Vagina (tissue), 2 donors: Measurements from ENCODE around the gene CDKL1. TPM values are rescaled to one million over a fixed set of nuclear protein-coding genes. Genes with fewer than 3 reads are reported as not detected.

Experiments used
- DNase-seq, 2 donors: peaks; one replicate each; pipeline ENCODE4 v3.0.0-alpha.2; 2017; ENCODE audit errors: extremely low spot score in 2 of 2
- H3K27ac ChIP-seq: fragments of 200-600 bp; sonication (generic); one replicate; pipeline ENCODE4 v1.5.1; 2019
- H3K27me3 ChIP-seq: fragments of 200-600 bp; sonication (generic); one replicate; pipeline ENCODE4 v1.5.1; 2019
- H3K36me3 ChIP-seq, 2 donors: fragments of 200-600 bp; sonication (generic); one replicate each; pipeline ENCODE4 v1.5.1; 2017 to 2019
- H3K4me1 ChIP-seq: fragments of 200-600 bp; sonication (generic); one replicate; pipeline ENCODE4 v1.5.1; 2019
- H3K4me3 ChIP-seq, 2 donors: fragments of 200-600 bp; sonication (generic); 1 replicate in 1 of 2; 2 replicates in 1 of 2; pipeline ENCODE4 v1.5.1; 2016 to 2019
- H3K9me3 ChIP-seq: fragments of 200-600 bp; sonication (generic); one replicate; pipeline ENCODE4 v1.5.1; 2019
- CTCF ChIP-seq, 3 experiments: fragments of 450-650 bp in 2 of 3; fragments of 200-600 bp in 1 of 3; sonication (generic) in 1 of 3; IDR thresholded peaks; one replicate each; pipeline ENCODE4 v1.5.1; 2017 to 2019; ENCODE audit warnings: antibody characterized with exemption in 3 of 3, mild to moderate bottlenecking in 2 of 3, moderate library complexity in 2 of 3
- POLR2A ChIP-seq, 2 donors: fragments of 450-650 bp; IDR thresholded peaks; one replicate each; pipeline ENCODE4 v1.6.1; 2017; ENCODE audit warnings: antibody characterized with exemption in 2 of 2, mild to moderate bottlenecking in 2 of 2, moderate library complexity in 2 of 2
- POLR2AphosphoS5 ChIP-seq, 2 donors: sonication (generic); formaldehyde crosslinking; IDR thresholded peaks; one replicate each; pipeline ENCODE4 v1.9.0; 2017; ENCODE audit warnings: antibody characterized with exemption in 2 of 2, mild to moderate bottlenecking in 2 of 2, low read depth in 1 of 2; ENCODE audit not compliant: insufficient read depth in 1 of 2
- intact Hi-C: fragments of 100-400 bp; cut with DNase I; formaldehyde crosslinking; loops from one replicate; pipeline ENCODE4 v1.15.1; 2023
- total RNA-seq: library from RNA; depleted of rRNA; stranded (reverse); fragments of >200 nt; gene quantifications from one replicate; pipeline ENCODE4 v1.2.3, GENCODE V29; 2016

CDKL1 gene
- total RNA-seq, 1 donor from 2014 or later: 30.7 TPM

- Histone ChIP-seq H3K27me3 (no peaks in the 10 kb centered on the region), H3K9me3 (no peaks in the 10 kb centered on the region), H3K27ac (no peak overlapping the region), H3K4me3 (no peak overlapping the region), H3K36me3 (no peaks in the 10 kb centered on the region), H3K4me1 (no peaks in the 10 kb centered on the region)
- TF ChIP-seq POLR2AphosphoS5 (IDR thresholded peaks at IDR 0.05; ENCODE audit: insufficient read depth in 1 of 2, low read depth in 1 of 2): no peak
- no peak for TF ChIP-seq CTCF (IDR thresholded peaks at IDR 0.05)
- TF ChIP-seq POLR2A (IDR thresholded peaks at IDR 0.05): no peak
- intact Hi-C loops: loop anchor here (10.0 kb wide), 1 partner anchor 506 kb away; no protein-coding TSS in a partner anchor
- no peak for DNase-seq
Observed at GRCh38 chr14:50381008-50381407, 15.7 kb downstream of the CDKL1 start.

GRCh38 chr14:50380455-50380854 lies 16.2 kb downstream of the CDKL1 start:
- Histone ChIP-seq H3K9me3 (no peaks in the 10 kb centered on the region), H3K36me3 (no peaks in the 10 kb centered on the region), H3K4me3 (no peak overlapping the region), H3K27ac (no peak overlapping the region), H3K27me3 (no peaks in the 10 kb centered on the region), H3K4me1 (no peaks in the 10 kb centered on the region)
- no peak for DNase-seq
- no peak for TF ChIP-seq POLR2AphosphoS5 (IDR thresholded peaks at IDR 0.05; ENCODE audit: insufficient read depth in 1 of 2, low read depth in 1 of 2)
- no peak for TF ChIP-seq POLR2A (IDR thresholded peaks at IDR 0.05)
- TF ChIP-seq CTCF (IDR thresholded peaks at IDR 0.05): no peak
- intact Hi-C loops: loop anchor here (10.0 kb wide), 1 partner anchor 506 kb away; no protein-coding TSS in a partner anchor

- DNase-seq: no peak
- H3K9me3 ChIP-seq: no peaks in the 10 kb centered on the region
- intact Hi-C loops: no loop called here
- H3K4me3 ChIP-seq: no peak overlapping the region
- H3K27me3 ChIP-seq: no peaks in the 10 kb centered on the region
- no peaks in the 10 kb centered on the region for H3K36me3 ChIP-seq
- H3K27ac ChIP-seq: no peak overlapping the region
- TF ChIP-seq POLR2AphosphoS5 (IDR thresholded peaks at IDR 0.05; ENCODE audit: insufficient read depth in 1 of 2, low read depth in 1 of 2): no peak
- no peak for TF ChIP-seq POLR2A (IDR thresholded peaks at IDR 0.05)
- TF ChIP-seq CTCF (IDR thresholded peaks at IDR 0.05): no peak
- H3K4me1 ChIP-seq: no peaks in the 10 kb centered on the region
Observed at GRCh38 chr14:50379563-50379962, 17.1 kb downstream of the CDKL1 start.

GRCh38 chr14:50377550-50378085 lies 19.1 kb downstream of the CDKL1 start:
- intact Hi-C loops: no loop called here
- Histone ChIP-seq H3K4me1 (no peaks in the 10 kb centered on the region), H3K4me3 (no peak overlapping the region), H3K27me3 (no peaks in the 10 kb centered on the region), H3K36me3 (no peaks in the 10 kb centered on the region), H3K27ac (no peak overlapping the region), H3K9me3 (no peaks in the 10 kb centered on the region)
- TF ChIP-seq CTCF (IDR thresholded peaks at IDR 0.05): no peak
- DNase-seq: no peak

- Histone ChIP-seq H3K9me3 (no peaks in the 10 kb centered on the region), H3K27me3 (no peaks in the 10 kb centered on the region), H3K4me1 (no peaks in the 10 kb centered on the region), H3K36me3 (no peaks in the 10 kb centered on the region), H3K4me3 (no peak overlapping the region), H3K27ac (no peak overlapping the region)
- TF ChIP-seq CTCF (IDR thresholded peaks at IDR 0.05): no peak
- no peak for TF ChIP-seq POLR2AphosphoS5 (IDR thresholded peaks at IDR 0.05; ENCODE audit: insufficient read depth in 1 of 2, low read depth in 1 of 2)
- no peak for TF ChIP-seq POLR2A (IDR thresholded peaks at IDR 0.05)
- intact Hi-C loops: no loop called here
- no peak for DNase-seq
Observed at GRCh38 chr14:50375760-50376159, 20.9 kb downstream of the CDKL1 start.
